Measurements from ENCODE around the gene ZC3H13. TPM values are rescaled to one million over a fixed set of nuclear protein-coding genes. Genes with fewer than 3 reads are reported as not detected.

Gene ZC3H13
- total and polyA plus RNA-seq, 10 of the 15 experiments (the other 5 are each of a cell fraction or from before 2014, with no cell fraction given), result 10.0 to 55.9 (median 25.4) TPM

DNA sequence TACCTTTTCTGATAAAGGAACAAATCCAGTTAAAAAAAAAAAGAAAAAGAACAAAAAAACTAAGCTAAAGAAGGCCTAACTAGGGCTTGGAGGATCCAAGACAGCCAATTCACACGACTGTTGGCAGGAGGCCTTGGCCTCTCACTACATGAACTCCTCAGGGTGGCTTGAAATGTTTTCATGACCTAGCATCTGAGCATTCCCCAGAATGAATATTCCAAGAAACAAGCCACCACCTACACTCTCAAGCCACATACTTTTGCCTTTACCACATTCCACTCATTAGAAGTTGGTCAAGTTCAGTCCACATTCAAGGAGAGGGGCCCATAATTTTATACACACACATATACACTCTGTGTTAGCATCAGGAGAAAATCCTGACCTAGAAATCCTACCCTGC lies 103.4 kb downstream of the ZC3H13 start:
- ChIA-PET RAD21 (ENCODE audit: unreplicated experiment) (no interaction called here), SMC1A (ENCODE audit: uncharacterized antibody, unreplicated experiment) (interaction anchor here (1.5 kb wide), 1 partner anchor 22 kb away, joined by 3 read pairs; no protein-coding TSS in a partner anchor), CTCF (no interaction called here), POLR2A (no interaction called here)
- DNase-seq (ENCODE audit: low read depth, low spot score) (no peak), ATAC-seq (no peak), FAIRE-seq (no peak)
- H3K9me3 ChIP-seq (replicated peaks; ENCODE audit: control insufficient read depth, insufficient read depth, low read length), result no peaks in the 10 kb centered on the region
- H3K79me2 ChIP-seq (ENCODE audit: control insufficient read depth, insufficient read depth, low read length), result no peaks in the 10 kb centered on the region
- no peak overlapping the region for H3K4me2 ChIP-seq (ENCODE audit: control insufficient read depth, insufficient read depth)
- in situ Hi-C loops (cut with MboI) (no loop called here), intact Hi-C loops (cut with micrococcal nuclease; ENCODE audit: unreplicated experiment) (no loop called here)
- no peak overlapping the region for H2AFZ ChIP-seq (ENCODE audit: control insufficient read depth, low read depth, low read length)
- TF ChIP-seq WRNIP1 (IDR thresholded peaks at IDR 0.05; ENCODE audit: borderline replicate concordance, low read depth, low read length) (no peak), CREM (IDR thresholded peaks at IDR 0.05; ENCODE audit: low read depth) (no peak)
- WGBS (ENCODE audit: insufficient coverage, insufficient replicate concordance, low lambda C conversion rate, missing lambda C conversion rate), result 100% methylated on average over 1 of the region's 1 CpG
- no peaks in the 10 kb centered on the region for H3K4me1 ChIP-seq (ENCODE audit: control insufficient read depth, insufficient read depth, low read length)
- no peak overlapping the region for H3K4me3 ChIP-seq
- no peak overlapping the region for H3K9ac ChIP-seq (ENCODE audit: control insufficient read depth, insufficient read depth, low read length)
- no peak overlapping the region for H3K27ac ChIP-seq (ENCODE audit: control insufficient read depth, insufficient read depth)
- no TSS peak for BruUV-seq (replicated peaks)
- H4K20me1 ChIP-seq (ENCODE audit: control insufficient read depth, insufficient read depth), result no peaks in the 10 kb centered on the region
- no peaks in the 10 kb centered on the region for H3K36me3 ChIP-seq (ENCODE audit: control insufficient read depth in 2 of 2, insufficient read depth in 2 of 2, low read length in 1 of 2)
- H3K27me3 ChIP-seq (replicated peaks in 1 of 2; ENCODE audit: control insufficient read depth in 2 of 2, insufficient read depth in 2 of 2, low read length in 1 of 2), result no peaks in the 10 kb centered on the region

- ChIA-PET SMC1A (ENCODE audit: uncharacterized antibody, unreplicated experiment) (no interaction called here), POLR2A (no interaction called here), RAD21 (ENCODE audit: unreplicated experiment) (no interaction called here), CTCF (no interaction called here)
- intact Hi-C loops (cut with micrococcal nuclease; ENCODE audit: unreplicated experiment) (no loop called here), in situ Hi-C loops (cut with MboI) (no loop called here)
- no peak overlapping the region for H3K9ac ChIP-seq (ENCODE audit: control insufficient read depth, insufficient read depth, low read length)
- no peak overlapping the region for H3K27ac ChIP-seq (ENCODE audit: control insufficient read depth, insufficient read depth)
- BruUV-seq (replicated peaks), result no TSS peak
- no peaks in the 10 kb centered on the region for H3K9me3 ChIP-seq (replicated peaks; ENCODE audit: control insufficient read depth, insufficient read depth, low read length)
- 44% methylated on average over 2 of the region's 2 CpGs for WGBS (ENCODE audit: insufficient coverage, insufficient replicate concordance, low lambda C conversion rate, missing lambda C conversion rate)
- FAIRE-seq (no peak), ATAC-seq (no peak), DNase-seq (ENCODE audit: low read depth, low spot score) (no peak)
- no peaks in the 10 kb centered on the region for H3K27me3 ChIP-seq (replicated peaks in 1 of 2; ENCODE audit: control insufficient read depth in 2 of 2, insufficient read depth in 2 of 2, low read length in 1 of 2)
- H3K4me3 ChIP-seq, result no peak overlapping the region
- no peaks in the 10 kb centered on the region for H3K79me2 ChIP-seq (ENCODE audit: control insufficient read depth, insufficient read depth, low read length)
- no peaks in the 10 kb centered on the region for H3K4me1 ChIP-seq (ENCODE audit: control insufficient read depth, insufficient read depth, low read length)
- no peak overlapping the region for H2AFZ ChIP-seq (ENCODE audit: control insufficient read depth, low read depth, low read length)
- H4K20me1 ChIP-seq (ENCODE audit: control insufficient read depth, insufficient read depth), result no peaks in the 10 kb centered on the region
- H3K4me2 ChIP-seq (ENCODE audit: control insufficient read depth, insufficient read depth), result no peak overlapping the region
- H3K36me3 ChIP-seq (ENCODE audit: control insufficient read depth in 2 of 2, insufficient read depth in 2 of 2, low read length in 1 of 2), result no peaks in the 10 kb centered on the region
- TF ChIP-seq WRNIP1 (IDR thresholded peaks at IDR 0.05; ENCODE audit: borderline replicate concordance, low read depth, low read length) (no peak), NFYB (IDR thresholded peaks at IDR 0.05; ENCODE audit: insufficient read depth, low read depth, low read length) (no peak), BCLAF1 (IDR thresholded peaks at IDR 0.05) (no peak), MYC (IDR thresholded peaks at IDR 0.05; ENCODE audit: insufficient read depth, insufficient read length, insufficient replicate concordance, low read length, severe bottlenecking) (no peak), HDAC6 (IDR thresholded peaks at IDR 0.05; ENCODE audit: unreplicated experiment) (no peak), JUND (IDR thresholded peaks at IDR 0.05; ENCODE audit: low read depth, low read length) (no peak), CBFB (IDR thresholded peaks at IDR 0.05; ENCODE audit: low read depth) (no peak), PML (IDR thresholded peaks at IDR 0.05; ENCODE audit: low read length) (no peak), ZBED1 (IDR thresholded peaks at IDR 0.05; ENCODE audit: borderline replicate concordance) (no peak), TBL1XR1 (IDR thresholded peaks at IDR 0.05; ENCODE audit: low read depth, low read length) (no peak), ZNF217 (IDR thresholded peaks at IDR 0.05) (no peak), GATAD2B (conservative IDR thresholded peaks at IDR 0.05; ENCODE audit: low read depth) (no peak), CEBPB (IDR thresholded peaks at IDR 0.05; ENCODE audit: borderline replicate concordance in 1 of 2, low read depth in 2 of 2, low read length in 2 of 2) (no peak), NFYA (IDR thresholded peaks at IDR 0.05; ENCODE audit: borderline replicate concordance, low read depth, low read length) (no peak), BCL11A (IDR thresholded peaks at IDR 0.05; ENCODE audit: low read depth, low read length) (no peak)
Observed at GRCh38 chr13:45943965-45944364, 108.6 kb downstream of the ZC3H13 start.
